Cerebellar cortex (tissue), 1 donor: Measurements from ENCODE around the gene SEMA6D.

Source experiments
- DNase-seq: peaks from one replicate; pipeline ENCODE4 v3.0.0-alpha.2; 2015; ENCODE audit warnings: low spot score

Gene SEMA6D, protein sequence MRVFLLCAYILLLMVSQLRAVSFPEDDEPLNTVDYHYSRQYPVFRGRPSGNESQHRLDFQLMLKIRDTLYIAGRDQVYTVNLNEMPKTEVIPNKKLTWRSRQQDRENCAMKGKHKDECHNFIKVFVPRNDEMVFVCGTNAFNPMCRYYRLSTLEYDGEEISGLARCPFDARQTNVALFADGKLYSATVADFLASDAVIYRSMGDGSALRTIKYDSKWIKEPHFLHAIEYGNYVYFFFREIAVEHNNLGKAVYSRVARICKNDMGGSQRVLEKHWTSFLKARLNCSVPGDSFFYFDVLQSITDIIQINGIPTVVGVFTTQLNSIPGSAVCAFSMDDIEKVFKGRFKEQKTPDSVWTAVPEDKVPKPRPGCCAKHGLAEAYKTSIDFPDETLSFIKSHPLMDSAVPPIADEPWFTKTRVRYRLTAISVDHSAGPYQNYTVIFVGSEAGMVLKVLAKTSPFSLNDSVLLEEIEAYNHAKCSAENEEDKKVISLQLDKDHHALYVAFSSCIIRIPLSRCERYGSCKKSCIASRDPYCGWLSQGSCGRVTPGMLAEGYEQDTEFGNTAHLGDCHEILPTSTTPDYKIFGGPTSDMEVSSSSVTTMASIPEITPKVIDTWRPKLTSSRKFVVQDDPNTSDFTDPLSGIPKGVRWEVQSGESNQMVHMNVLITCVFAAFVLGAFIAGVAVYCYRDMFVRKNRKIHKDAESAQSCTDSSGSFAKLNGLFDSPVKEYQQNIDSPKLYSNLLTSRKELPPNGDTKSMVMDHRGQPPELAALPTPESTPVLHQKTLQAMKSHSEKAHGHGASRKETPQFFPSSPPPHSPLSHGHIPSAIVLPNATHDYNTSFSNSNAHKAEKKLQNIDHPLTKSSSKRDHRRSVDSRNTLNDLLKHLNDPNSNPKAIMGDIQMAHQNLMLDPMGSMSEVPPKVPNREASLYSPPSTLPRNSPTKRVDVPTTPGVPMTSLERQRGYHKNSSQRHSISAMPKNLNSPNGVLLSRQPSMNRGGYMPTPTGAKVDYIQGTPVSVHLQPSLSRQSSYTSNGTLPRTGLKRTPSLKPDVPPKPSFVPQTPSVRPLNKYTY

DNA sequence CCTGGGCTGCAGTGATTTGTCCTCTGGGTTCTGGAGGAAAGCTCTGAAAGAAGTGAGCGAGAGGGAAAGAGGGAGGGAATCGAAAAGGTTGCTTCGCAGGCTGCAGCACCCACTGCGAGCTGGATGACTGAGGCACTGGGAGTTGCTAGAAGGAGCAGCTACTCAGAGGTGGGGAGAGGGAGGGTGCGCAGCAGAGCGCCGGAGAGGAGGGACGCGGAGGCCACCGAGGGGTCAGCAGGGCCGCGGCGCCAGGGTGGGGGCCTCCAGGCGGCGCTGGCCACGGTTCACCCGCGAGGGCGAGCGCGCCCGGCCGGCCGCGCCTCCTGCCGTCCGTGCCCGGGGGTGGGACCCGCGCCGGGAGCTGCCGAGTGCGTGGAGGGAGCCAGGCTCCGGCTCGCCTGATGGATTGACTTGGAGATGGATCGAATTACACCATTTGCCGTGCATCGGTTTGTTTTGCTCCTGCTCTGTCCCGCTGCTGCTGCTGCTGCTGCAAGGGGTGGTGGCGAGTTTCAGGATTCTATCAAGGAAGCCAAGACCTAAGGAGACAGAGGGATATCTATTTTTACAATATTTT is at the start of gene SEMA6D:
Gene SEMA6D, plus strand, starts transcription at position 470 of the 577 bp plus-strand sequence. CDS start 42,294 bp downstream, outside the sequence.
- no peak for DNase-seq

- no peak for DNase-seq
These were observed 48.1 kb upstream of the SEMA6D start for GRCh38 chr15:47669221-47669620.

GRCh38 chr15:47670365-47670764 is 46.9 kb upstream of the SEMA6D start:
- DNase-seq = no peak

DNA sequence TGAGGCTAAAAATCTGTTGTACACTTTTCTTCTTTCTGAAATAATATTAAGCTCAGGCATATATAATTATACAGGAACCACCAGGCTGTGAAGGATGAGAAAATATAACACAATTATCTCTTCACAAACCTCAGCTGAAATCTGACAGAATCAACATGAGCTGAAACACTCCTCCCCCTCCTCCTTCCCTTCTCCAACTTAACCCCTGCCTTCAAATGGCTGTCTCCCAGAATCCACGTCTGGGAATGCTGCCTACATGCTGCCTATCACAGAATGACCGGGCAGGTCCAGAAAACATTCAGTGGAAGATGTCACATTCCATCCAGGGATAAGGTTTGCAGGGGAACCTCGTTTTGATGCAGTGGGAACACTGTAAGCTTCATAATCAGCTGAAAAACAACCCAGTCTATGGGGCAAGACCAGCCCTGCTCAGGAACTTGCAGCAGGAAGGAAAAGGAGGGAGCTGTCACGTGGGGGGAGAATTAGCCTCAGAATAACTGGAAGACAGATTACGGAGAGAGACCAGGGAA is 44.0 kb upstream of the SEMA6D start:
- DNase-seq = no peak

- no peak for DNase-seq
These were observed 42.6 kb upstream of the SEMA6D start for GRCh38 chr15:47674586-47675232.

- DNase-seq = no peak
These were observed 41.6 kb upstream of the SEMA6D start for GRCh38 chr15:47675735-47676134.

DNA sequence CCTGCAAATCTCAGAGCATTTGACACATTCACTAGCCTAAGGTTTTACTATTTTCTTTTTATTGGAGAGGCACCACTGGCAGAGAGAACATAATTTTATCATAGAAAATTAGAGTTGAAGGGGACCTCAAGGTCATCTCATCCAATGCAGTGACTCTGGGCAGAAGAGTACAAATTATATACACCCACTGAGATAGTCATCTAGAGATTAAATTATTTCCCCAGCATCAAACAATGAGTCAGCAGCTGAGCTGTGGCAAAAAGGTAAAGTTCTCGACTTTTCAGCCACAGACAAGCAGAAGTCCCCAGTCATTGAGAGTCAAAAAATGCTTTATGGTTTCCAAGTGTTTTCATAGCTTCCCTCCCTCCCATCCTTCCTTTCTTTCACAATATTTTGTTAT is 39.3 kb upstream of the SEMA6D start:
- DNase-seq = no peak

- DNase-seq = no peak
These were observed 34.6 kb upstream of the SEMA6D start for GRCh38 chr15:47682661-47683060.

DNA sequence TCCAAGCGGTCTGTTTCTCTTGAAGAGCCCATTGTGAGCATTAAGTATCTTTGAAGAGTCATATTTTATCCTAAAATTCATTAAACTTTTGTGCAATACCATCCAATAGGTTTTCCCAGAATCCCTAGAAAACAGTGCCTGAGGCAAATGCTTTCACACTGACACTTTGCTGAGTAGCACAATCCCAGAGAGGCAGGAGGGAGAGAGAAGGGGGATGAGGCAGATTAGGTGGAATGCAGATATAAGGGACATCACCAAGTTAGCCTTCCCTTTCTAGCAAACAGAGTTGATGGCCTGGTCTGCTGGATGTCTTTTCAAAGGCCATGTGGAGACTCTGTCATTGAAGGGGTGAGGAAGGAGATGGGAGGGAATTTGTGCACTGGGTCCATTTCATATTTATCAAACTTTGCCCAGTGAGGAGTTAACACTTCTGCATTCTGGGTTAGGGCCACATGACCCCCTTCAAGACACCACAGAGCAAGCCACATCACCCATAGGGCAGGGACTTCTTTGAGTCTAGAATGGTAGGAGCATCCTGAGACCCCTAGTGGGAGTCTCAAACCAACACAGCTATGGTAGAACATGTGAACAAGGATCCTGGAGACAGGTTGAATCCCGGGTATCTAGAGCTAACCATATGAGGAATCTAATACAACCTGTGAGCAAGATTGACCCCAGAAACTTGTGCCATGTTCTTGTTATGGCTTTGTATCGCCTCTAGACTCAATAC is 32.0 kb upstream of the SEMA6D start:
- no peak for DNase-seq

- DNase-seq = no peak
These were observed 28.7 kb upstream of the SEMA6D start for GRCh38 chr15:47688573-47689086.

DNA sequence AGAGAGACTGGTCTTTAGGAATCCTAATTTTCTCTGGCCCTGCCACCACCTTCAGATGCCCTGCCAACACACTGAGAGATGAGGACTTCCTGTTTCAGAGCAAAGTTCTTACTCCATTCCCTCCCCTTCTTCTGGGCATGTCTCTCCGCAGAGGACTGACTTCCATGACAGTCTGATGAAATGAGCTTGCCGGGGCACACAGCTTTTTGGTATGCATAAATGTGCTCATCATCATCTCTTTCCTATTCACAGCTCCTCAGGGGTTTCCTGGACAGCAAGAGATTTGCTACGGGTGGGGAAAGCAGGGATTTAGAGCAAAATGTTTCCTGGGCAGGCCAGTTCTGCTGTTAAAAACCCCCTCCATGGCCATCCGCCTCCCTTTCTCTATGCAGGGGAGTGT is 27.6 kb upstream of the SEMA6D start:
- peak; percentile 3 for DNase-seq

GRCh38 chr15:47691882-47692281 is 25.4 kb upstream of the SEMA6D start:
- DNase-seq = no peak

DNA sequence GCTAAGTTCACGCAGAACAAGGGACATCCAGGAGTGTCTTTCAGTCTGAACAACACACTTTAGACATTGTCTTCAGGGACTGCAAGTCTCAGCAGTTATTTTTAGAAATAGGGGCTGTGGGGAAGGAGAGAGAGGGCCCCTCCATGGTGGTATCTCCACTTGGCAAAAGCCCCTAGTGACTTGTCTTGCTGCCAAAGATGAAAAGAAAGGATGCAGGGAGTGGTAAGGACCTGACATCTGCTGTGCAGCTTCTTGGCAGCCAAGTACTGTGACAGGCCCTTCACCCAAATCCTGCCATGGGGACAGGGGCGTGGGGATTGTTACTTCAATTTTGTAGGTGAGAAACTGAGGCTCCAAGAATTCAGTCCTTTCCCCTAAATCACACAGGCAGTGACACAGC is 21.0 kb upstream of the SEMA6D start:
- no peak for DNase-seq

DNA sequence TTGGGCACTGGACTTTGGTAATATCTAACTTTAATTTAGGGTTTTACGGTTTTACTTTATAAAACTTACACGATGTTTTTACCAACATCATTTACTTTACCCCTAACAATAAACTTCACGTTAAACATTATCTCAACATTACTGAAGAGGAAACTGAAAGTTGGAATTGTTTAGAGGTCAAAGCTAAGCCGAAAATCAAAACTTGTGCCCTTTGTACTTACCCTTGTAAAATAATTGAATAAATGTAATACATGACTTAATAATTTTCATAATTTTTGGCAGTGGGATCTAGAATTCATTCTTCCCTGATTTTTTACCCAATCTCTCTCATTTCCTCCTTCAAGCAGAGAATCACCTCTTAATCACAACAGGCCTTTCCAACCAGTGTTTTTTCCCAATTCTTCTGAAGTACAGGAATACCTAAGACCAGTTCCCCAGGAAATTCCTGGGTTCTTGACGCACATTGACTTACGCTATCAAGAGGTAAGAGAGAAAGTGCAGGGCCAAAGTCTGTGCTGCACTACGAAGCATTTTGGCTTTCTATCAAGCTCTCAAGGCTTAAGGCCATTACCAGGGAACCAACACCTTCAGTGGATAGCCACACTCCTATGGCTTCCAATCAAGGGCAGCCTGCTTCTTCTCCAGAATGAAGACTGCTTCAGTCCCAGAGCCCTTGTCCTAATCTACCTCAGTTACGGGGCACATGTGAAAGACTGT is 11.9 kb upstream of the SEMA6D start:
- no peak for DNase-seq

DNA sequence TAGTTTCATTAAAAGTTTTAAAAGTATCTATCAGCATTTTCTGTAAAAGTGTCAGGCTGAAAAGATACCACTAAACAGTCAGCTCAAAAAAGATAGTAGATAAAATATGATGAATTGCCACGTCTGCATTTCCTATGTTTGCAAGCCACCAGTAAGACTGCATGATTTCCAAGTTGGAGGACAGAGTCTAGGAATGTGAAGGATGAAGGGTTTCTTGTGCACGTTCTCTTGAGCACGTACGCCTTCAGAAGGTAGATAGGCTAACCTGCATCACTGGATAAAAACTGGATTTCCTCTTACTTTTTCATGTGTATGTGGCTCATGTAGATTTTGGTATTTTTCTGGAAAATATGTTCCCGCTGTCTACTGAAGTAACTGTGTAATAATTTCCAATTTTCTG is 9.9 kb upstream of the SEMA6D start:
- no peak for DNase-seq

GRCh38 chr15:47708161-47708980 is 8.9 kb upstream of the SEMA6D start:
- no peak for DNase-seq

DNA sequence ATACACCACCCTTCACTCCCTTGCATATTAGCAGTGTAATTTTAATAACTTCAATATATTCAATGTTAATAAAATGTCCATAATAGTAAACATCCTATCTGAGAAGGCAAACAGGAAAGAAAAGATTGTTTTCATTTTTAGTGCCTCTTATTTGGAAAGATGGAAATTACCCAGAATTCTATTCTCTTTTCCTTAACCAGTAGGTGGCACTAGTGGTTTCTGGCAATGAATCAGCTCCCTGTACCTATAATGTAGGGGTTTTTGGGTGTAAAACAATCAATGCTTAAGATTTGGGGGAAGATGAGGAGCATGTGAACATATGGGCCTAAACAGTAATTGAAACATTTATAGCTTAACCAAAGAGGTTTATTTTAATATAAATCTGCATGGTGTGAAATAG is 5.7 kb upstream of the SEMA6D start:
- no peak for DNase-seq

DNA sequence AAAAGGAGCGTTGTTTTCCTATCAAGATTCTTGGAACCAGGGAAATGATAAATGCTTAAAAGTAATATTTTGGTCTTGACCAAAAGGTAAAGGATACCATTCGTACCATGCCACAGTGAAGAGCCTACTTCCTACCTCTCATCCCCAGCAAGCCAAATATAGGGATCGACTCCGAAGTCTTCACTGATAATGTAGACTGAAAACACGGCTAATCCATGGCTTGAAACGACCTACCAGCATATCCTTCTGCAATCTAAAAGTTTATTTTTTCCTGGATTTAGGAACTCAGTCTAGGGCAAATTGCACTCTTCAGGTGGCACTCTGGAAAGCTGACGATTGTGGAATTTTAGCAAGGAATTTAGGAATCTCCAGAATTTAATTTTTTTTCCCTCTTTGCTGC is 1.9 kb upstream of the SEMA6D start:
- no peak for DNase-seq

GRCh38 chr15:47715856-47716445 is 1.4 kb upstream of the SEMA6D start:
- peak; percentile 16 for DNase-seq
